Upper lobe of left lung (tissue), 6 donors: ENCODE results near the gene PDGFRB. TPM values are rescaled to one million over a fixed set of nuclear protein-coding genes. Genes with fewer than 3 reads are reported as not detected.
A peak's percentile ranks its signal among the peaks of the same experiment; 100 is the strongest.

Source experiments
- ATAC-seq, 2 donors: fragments of 200-7000 bp; cut with Tn5 transposase; one replicate each; pipeline ENCODE4 v1.9.1; 2022; ENCODE audit warnings: mild to moderate bottlenecking in 2 of 2, moderate library complexity in 2 of 2; ENCODE audit not compliant: low FRiP score in 2 of 2
- DNase-seq, 2 donors: peaks; one replicate each; pipeline ENCODE4 v3.0.0-alpha.2; 2019 to 2020
- H3K27ac ChIP-seq, 4 donors: fragments of 200-600 bp; sonication (generic); one replicate each; pipeline ENCODE4 v1.5.1; 2016 to 2019
- H3K27me3 ChIP-seq, 4 donors: fragments of 200-600 bp; sonication (generic); one replicate each; pipeline ENCODE4 v1.5.1; 2017 to 2019
- H3K36me3 ChIP-seq, 4 donors: fragments of 200-600 bp; sonication (generic); one replicate each; pipeline ENCODE4 v1.5.1; 2016 to 2019
- H3K4me1 ChIP-seq, 4 donors: fragments of 200-600 bp; sonication (generic); one replicate each; pipeline ENCODE4 v1.5.1; 2018 to 2019
- H3K4me3 ChIP-seq, 4 donors: fragments of 200-600 bp; sonication (generic); one replicate each; pipeline ENCODE4 v1.5.1; 2017 to 2019; ENCODE audit warnings: mild to moderate bottlenecking in 2 of 4, moderate library complexity in 1 of 4
- H3K9me3 ChIP-seq, 4 donors: fragments of 200-600 bp; sonication (generic); one replicate each; pipeline ENCODE4 v1.5.1; 2018 to 2019
- CTCF ChIP-seq, 6 experiments: fragments of 450-650 bp in 4 of 6; fragments of 200-600 bp in 2 of 6; sonication (generic) in 2 of 6; IDR thresholded peaks; one replicate each; pipeline ENCODE4 v1.5.1; 2016 to 2019; ENCODE audit warnings: antibody characterized with exemption in 6 of 6
- EP300 ChIP-seq, 4 donors: sonication (generic); formaldehyde crosslinking; IDR thresholded peaks; one replicate each; pipeline ENCODE4 v1.5.1; 2017; ENCODE audit warnings: antibody characterized with exemption in 4 of 4, control low read depth in 2 of 4
- POLR2A ChIP-seq, 4 donors: fragments of 450-650 bp; IDR thresholded peaks; one replicate each; pipeline ENCODE4 v1.5.1; 2016 to 2017; ENCODE audit warnings: antibody characterized with exemption in 4 of 4, mild to moderate bottlenecking in 2 of 4
- POLR2AphosphoS5 ChIP-seq, 2 donors: sonication (generic); formaldehyde crosslinking; IDR thresholded peaks; one replicate each; pipeline ENCODE4 v1.5.1; 2017; ENCODE audit warnings: antibody characterized with exemption in 2 of 2
- WGBS, 2 donors: methylation state at CpG; one replicate each; pipeline ENCODE4 v1.1.5; 2017 to 2018; 5-methylcytosine and 5-hydroxymethylcytosine counted together
- total RNA-seq, 6 donors: library from RNA; depleted of rRNA in 4 of 6; stranded (reverse); fragments of >200 nt in 4 of 6; gene quantifications; one replicate each; pipeline versions ENCODE4 v1.1.0 to v1.2.1, GENCODE V29; 2016 to 2021
- donor health status: DM: no; HTN: no; CAD: no; lungs with moderate emphysema.
- donor health status: DM: no; HTN: yes; CAD: no; lungs with severe emphysema.

PDGFRB gene
- total RNA-seq, 6 donors from 2014 or later: 26.6 to 155 (median 81.5) TPM

GRCh38 chr5:150138551-150139265, 16.9 kb downstream of the PDGFRB start:
- Histone ChIP-seq H3K27me3 (no peaks in the 10 kb centered on the region), H3K36me3 (no peaks in the 10 kb centered on the region), H3K4me1 (peaks cover 25 to 41% (median 29%) of the 10 kb centered on the region in 4 donors), H3K9me3 (no peaks in the 10 kb centered on the region), H3K4me3 (no peak overlapping the region), H3K27ac (peak overlapping the region; percentile 63 to 84 (median 79))
- ATAC-seq (no peak), DNase-seq (peak in 1 of 2 donors; percentile 52)
- TF ChIP-seq EP300 (IDR thresholded peaks at IDR 0.05) (no peak), POLR2AphosphoS5 (IDR thresholded peaks at IDR 0.05) (no peak)
- WGBS, 2 donors: 48 to 57% methylated on average over 9 to 10 of the region's 10 CpGs

DNA sequence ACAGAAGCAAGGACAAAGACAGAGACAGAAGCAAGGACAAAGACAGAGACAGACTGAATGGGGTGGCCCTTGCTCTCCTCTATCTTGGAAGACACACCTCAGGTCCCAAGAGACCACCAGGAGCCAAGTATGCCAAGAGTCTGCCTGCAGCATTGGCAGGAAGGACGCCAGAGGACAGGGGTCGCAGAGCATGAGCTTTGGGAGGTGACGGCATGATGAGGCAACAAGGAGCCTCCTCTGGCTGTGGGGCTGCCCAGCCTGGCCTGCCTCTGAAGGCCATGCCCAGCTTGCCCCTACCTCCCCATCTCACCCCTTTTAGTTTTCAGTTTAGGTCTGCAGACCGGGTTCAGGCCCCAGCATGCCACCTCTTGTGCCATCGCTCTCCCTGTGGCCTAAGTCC, 17.6 kb downstream of the PDGFRB start:
- Histone ChIP-seq H3K27me3 (no peaks in the 10 kb centered on the region), H3K4me1 (peaks cover 25 to 38% (median 27%) of the 10 kb centered on the region in 4 donors), H3K27ac (peak overlapping the region; percentile 63 to 84 (median 79)), H3K9me3 (no peaks in the 10 kb centered on the region), H3K4me3 (no peak overlapping the region), H3K36me3 (peaks cover 0 to 3% (median 0%) of the 10 kb centered on the region in 4 donors)
- WGBS, 2 donors: 83% methylated on average over 4 to 5 of the region's 5 CpGs
- DNase-seq: peak in 1 of 2 donors; percentile 33
- ATAC-seq: no peak
- TF ChIP-seq POLR2AphosphoS5 (IDR thresholded peaks at IDR 0.05) (no peak), EP300 (IDR thresholded peaks at IDR 0.05) (no peak), CTCF (IDR thresholded peaks at IDR 0.05) (no peak), POLR2A (IDR thresholded peaks at IDR 0.05) (no peak)

DNA sequence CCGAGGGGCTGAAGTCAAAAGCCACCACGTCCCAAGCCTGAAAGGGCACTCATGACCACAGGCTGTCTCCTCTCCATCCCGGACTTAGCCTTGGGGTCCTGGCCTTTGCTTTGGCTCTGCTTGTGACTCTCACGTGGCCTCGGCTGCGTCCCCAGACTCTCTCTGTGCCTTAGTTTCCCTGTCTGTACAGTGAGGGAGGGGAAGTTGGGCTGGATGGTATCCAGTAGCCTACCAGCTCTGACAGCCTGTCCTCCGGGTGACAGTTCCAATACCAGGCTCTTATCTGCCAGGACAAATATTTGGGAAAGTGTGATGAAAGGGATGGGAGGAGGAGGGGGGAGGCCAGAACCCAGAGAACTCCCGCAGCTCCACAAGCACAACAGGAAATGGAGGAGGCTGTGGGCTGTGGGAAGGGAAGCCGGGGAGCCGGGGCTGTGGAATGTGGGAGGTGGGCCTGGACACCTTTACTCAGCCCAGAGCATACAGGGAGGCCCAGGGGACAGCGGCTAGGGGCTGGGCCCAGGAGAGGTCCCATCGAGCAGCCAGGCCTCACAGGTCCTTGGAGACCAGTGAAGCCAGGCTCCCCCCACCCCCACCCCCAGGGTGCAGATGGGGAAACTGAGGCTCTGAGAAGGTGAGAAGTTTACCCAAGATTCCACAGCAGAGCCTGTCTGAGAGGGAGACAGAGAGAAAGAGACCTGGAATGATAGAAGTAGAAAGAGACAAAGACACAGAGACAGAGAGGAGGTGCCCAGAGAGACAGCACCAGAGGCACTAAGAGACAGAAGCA, 18.3 kb downstream of the PDGFRB start:
- no peak for TF ChIP-seq EP300 (IDR thresholded peaks at IDR 0.05)
- TF ChIP-seq POLR2AphosphoS5 (IDR thresholded peaks at IDR 0.05): no peak
- TF ChIP-seq POLR2A (IDR thresholded peaks at IDR 0.05): no peak
- no peak for TF ChIP-seq CTCF (IDR thresholded peaks at IDR 0.05)
- H3K27ac ChIP-seq: peak overlapping the region; percentile 63 to 84 (median 79)
- no peaks in the 10 kb centered on the region for H3K9me3 ChIP-seq
- 24 to 46% methylated on average over 10 to 12 of the region's 12 CpGs for WGBS, 2 donors
- peaks cover 23 to 37% (median 30%) of the 10 kb centered on the region in 4 donors for H3K4me1 ChIP-seq
- DNase-seq: peak in 1 of 2 donors; percentile 33
- H3K27me3 ChIP-seq: no peaks in the 10 kb centered on the region
- peaks cover 0 to 3% (median 0%) of the 10 kb centered on the region in 4 donors for H3K36me3 ChIP-seq
- no peak overlapping the region for H3K4me3 ChIP-seq
- ATAC-seq: no peak

GRCh38 chr5:150136305-150137167, 19.1 kb downstream of the PDGFRB start:
- Histone ChIP-seq H3K4me1 (peaks cover 23 to 32% (median 26%) of the 10 kb centered on the region in 4 donors), H3K27ac (peak overlapping the region in 3 of 4 donors; percentile 79 to 84 (median 79)), H3K9me3 (no peaks in the 10 kb centered on the region), H3K36me3 (peaks cover 0 to 6% (median 0%) of the 10 kb centered on the region in 4 donors), H3K4me3 (no peak overlapping the region), H3K27me3 (no peaks in the 10 kb centered on the region)
- 78 to 82% methylated on average over 4 to 13 of the region's 16 CpGs for WGBS, 2 donors
- TF ChIP-seq EP300 (IDR thresholded peaks at IDR 0.05) (no peak), POLR2A (IDR thresholded peaks at IDR 0.05) (no peak), POLR2AphosphoS5 (IDR thresholded peaks at IDR 0.05) (no peak), CTCF (IDR thresholded peaks at IDR 0.05) (no peak)
- DNase-seq (peak in 1 of 2 donors; percentile 50), ATAC-seq (no peak)
